Erythroblast (primary cell): Measurements from ENCODE around the gene PRKRA.
"Not testable (repeated sequence)": the region's sequence is repeated elsewhere in the genome, so short reads cannot be mapped to it uniquely, and the experiment has no call there.

Experiments used
- DNase-seq, 2 experiments: peaks; one replicate each; lab custom pipeline; 2025; lab: John Stamatoyannopoulos, UW
- GATA1 ChIP-seq: IDR thresholded peaks from 2 replicates; pipeline ENCODE4 v1.6.1; 2011; ENCODE audit warnings: low read depth, mild to moderate bottlenecking, control low read depth, low read length, moderate library complexity
- POLR2A ChIP-seq: IDR thresholded peaks from 2 replicates; pipeline ENCODE4 v1.6.1; 2011; ENCODE audit warnings: mild to moderate bottlenecking, low read length

The PRKRA gene

DNA sequence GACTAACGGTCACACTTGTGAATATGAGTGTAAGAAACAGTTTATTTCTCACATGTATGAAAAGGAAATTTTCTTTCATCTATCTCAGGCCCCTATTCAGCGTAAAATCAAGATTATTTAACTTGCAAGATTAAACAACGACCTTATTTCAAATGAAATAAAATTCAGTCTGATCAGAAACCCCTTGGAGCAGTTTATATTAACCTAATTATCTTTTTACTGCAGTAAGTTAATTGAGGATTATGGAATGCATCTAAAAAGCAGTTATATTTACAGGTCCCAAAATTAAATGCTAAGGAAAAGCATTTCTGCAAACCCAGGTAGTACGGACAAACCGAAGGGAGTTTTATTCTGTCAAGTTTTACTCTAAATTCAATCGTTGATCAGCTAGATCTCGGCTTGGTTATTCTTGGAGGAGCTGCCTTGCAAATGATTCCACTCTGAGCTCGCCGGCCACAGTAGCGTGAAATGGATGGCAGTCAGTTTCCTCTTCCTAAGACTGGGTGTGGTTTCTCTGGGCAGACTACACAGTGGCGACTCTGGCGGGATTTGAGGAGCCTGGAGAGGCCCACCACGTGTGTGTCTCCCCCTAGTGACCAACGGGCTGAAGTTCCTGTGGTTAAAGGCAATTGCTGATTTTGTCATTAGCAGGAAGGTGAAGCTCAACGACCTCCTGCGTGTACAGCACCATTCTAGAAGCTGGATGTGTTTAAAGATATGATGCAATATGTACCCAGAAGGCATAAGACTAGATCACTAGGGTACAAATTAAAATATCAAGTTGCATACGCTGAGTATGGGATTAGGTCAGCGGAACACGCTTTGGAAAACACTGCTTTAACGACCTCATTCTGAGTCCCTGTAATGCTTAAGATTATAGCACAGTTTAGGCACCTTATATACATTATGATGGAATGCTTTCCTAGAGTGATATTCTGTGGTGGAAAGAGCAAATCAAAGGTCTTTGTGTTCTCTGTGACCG is 36.4 kb downstream of the PRKRA start:
- TF ChIP-seq POLR2A (no peak), GATA1 (no peak)
- DNase-seq, result peak; percentile 89 to 92

DNA sequence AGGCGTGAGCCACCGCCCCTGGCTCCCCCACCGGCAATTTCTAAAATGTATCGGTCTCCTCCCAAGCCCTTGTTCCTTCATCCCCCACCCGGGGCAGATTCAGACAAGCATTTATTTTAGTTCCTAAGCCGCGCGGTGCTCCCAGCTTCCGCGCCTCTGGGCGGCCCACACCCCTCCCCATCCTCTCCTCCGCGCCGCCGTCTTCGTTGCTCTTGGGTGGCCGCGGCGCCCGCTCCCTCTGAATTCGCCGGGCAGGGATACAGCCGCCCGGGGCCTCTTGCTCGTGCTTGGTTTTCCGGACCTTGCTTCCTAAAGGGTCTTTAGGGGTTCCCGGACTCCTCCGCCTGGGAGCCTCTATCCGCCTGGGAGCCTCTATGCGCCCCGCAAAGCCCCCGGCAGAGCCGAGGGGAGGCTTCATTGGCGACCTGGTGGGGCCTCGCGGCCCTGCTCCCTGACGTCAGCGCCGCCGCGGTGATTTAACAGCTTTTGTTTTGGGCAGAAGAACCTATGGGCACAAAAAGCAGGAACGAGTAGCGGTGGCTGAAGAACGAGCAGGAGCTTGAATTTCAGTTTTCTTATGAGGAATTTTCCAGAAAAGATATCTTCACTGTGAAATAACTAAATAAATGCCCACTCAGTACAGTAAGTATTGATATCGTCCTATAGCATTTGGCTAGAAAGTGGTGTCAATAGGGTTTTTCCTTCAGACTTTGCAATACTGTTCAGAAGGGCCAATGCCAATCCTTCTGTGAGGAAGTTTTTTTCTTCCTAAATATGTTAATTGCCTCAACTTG is 37.3 kb downstream of the PRKRA start:
- peak; percentile 72 to 74 for DNase-seq
- TF ChIP-seq POLR2A (peak; percentile 36), GATA1 (no peak)

DNA sequence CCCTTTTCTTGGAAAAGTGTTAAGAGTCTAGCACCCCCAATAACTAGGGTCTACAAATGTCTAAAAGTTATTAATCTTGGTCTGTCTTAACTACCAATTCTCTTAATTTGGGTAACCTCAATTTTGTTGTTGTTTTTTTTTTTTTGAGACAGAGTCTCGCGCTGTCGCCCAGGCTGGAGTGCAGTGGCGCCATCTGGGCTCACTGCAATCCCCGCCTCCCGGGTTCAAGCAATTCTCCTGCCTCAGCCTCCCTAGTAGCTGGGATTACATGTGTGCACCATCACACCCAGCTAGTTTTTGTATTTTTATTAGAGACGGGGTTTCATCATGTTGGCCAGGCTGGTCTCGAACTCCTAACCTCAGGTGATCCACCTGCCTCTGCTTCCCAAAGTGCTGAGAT is 38.5 kb downstream of the PRKRA start:
- DNase-seq, result not testable (repeated sequence)

DNA sequence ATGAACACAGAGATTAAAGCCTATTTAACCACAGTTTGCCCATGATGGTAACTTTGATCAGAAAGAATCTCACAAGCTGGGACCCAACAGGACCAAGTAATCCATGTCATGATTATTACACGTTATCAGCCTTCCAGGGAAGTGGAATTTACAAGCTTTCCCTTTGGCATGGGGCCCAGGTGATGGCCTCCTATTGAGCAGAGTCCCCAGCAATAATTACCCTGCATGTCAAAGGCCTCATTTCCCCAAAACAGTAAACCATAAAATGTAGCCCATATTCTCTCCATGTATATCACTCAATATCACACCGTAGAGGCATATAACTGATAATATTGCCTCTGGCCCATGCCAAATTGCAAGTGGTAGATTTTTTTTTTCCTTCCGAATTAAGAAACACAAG is 38.9 kb downstream of the PRKRA start:
- DNase-seq, result no peak
- no peak for TF ChIP-seq GATA1
- TF ChIP-seq POLR2A, result no peak

DNA sequence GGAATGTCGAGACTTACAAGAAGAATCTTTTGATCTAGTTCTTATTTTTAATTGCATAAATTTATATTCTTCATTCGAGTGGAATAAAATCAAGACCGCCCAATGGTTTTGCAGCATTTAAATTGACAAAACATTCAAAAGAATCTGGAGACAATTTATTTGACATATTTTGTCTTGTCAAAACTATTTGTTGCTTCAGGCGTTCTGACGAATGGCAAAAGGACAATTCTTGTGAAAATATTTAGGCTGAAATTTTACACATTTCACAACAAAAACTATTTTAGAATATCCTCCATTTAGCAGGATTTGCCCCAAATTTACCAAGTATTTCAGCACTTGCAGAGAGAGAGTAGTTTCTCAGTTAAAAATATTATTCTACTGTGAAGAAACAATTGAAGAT is 41.7 kb downstream of the PRKRA start:
- no peak for TF ChIP-seq GATA1
- TF ChIP-seq POLR2A, result no peak
- no peak for DNase-seq

DNA sequence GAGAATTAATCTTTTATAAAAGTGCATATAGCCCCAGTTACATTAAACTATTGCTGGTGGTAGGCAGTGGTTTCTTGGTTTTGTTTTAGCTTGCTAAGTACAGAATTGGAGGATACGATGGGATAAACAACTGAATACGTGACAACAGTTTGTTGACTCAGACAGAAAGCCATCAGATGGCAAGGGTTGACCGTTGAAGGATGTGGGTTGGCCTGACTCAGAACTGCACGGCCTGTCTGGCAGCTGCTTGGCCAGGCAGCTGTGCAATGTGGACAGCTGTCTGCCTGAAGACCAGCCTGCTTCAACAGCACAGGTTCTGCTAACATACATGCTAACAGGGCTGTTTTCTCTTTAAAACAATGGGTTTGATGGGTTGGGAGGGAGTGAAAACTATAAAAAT is 46.6 kb downstream of the PRKRA start:
- DNase-seq, result peak in 1 of 2 experiments; percentile 8
- TF ChIP-seq GATA1 (no peak), POLR2A (no peak)

DNA sequence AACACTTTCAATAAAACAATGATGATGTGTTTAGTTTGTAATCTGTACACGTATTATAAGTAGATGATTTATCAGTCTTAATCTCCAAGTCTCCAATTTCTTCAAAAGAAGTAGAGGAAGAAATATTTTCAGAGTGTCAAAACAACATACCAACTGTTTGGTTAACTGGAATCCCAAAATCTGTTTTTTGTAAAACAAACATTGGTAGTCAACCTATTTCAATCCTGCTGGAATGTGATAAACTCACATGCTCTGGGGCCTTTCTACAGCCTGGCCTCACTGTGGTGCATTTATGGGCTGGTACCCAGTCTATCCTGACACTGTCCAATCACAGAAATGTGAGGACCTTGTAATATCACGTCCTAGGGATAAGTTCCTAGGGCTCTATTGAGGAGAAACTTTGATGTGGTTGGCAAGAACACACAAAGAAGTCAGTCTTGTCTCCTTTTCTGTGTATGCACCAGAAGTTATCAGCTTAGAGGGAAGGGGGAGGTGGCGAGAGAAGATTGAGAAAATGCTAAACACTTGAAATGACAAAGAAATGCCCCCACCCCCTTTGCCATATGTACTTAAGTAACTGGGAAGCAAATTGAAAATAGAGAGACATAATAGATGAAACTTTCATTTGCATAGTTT is 47.2 kb downstream of the PRKRA start:
- DNase-seq, result peak in 1 of 2 experiments; percentile 4
- TF ChIP-seq GATA1, result no peak
- no peak for TF ChIP-seq POLR2A

DNA sequence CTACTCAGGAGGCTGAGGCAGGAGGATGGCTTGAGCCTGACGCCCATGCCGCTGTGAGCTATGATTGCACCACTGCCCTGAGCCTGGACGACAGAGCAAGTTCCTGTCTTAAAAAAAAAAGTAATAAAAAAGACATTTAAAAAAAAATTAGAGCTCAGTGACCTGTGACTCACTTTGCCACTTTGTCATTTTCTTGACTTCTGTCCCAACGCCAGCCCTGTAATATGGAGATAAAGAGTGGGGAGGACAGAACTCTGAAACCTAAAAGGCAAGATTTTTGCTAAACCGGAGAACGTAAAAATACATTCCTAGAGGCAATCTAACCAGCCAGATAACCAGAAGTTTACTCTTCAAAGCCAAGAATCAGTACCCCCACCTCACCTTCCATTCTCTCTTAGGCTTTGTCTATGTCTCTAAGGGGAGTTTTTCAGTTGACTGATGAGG is 49.0 kb downstream of the PRKRA start:
- TF ChIP-seq POLR2A (no peak), GATA1 (no peak)
- peak in 1 of 2 experiments; percentile 7 for DNase-seq

DNA sequence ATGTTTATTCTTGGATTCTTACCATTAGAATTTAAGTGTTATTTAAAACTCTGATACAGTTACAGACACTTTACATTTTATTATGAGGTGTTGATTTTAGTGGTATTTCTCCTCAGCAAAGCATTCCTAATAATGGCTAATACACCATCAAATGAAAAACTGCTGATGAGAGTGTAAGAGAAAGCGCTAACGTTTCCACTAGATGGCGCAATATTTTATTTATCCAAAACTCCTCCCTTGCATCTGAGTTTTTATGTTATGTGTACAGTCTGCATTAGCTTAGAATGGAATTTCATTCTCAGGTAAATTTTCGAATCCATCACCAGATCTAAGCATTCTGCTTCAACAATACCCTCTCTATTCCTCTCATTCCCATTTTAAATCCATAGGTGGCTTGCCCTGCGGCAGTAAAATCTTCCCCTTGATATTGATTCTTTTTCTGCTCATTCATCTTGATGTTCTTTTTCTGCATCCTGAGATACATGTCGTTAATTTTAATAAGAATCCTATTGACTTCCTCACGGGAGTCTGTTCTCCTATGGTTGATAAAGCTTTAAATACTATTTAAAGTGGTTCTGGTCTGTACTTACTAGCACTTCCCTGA is 53.9 kb downstream of the PRKRA start:
- peak; percentile 41 to 64 for DNase-seq
- no peak for TF ChIP-seq GATA1
- TF ChIP-seq POLR2A, result no peak

DNA sequence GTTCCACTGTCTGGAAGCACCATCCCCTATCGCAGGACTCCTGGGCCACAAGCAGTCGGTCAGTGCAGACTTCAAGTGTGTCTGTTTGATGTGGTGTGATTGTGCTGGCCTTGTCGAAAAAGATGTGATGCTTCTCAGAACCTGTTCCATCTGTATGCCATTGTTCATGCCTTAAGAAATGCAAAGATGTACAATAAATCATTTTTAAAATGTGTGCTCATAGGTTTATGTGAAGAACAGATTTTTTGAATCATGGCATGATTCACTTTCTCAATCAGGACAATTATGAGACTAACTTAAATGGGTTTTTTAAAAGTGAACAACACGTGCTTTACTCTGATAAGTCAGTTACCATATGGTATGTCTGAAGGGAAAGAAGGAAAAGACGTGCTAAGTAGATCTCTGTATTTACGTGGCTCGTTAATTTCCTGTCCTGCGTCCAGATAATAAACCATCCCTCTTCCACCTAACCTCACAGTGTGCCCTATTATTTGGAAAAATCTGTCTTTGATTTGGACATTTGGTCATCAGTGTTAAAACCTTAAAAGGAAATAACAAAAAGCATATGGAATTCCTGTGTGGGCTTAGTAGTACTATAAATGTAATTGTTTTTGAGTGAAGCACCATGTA is 54.9 kb downstream of the PRKRA start:
- TF ChIP-seq POLR2A (no peak), GATA1 (no peak)
- no peak for DNase-seq

DNA sequence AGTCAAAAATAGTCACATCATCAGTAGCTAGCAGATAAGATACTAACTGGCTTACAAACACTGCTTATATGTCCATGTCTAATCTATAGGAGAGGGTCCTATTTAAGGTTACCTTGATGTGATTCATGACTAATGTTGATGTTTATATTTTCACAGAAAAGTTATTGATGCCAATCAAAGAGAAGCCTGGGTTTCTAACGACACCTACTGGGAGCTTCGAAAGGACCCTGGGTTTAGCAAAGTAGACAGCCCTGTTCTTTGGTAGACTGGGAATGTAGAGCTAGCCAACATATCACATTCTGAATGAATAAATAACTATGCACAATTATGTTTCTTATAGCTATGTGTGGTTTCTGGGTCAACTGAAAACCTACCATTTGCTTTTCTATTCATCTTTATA is 55.7 kb downstream of the PRKRA start:
- no peak for DNase-seq
- TF ChIP-seq GATA1, result no peak
- TF ChIP-seq POLR2A, result no peak

DNA sequence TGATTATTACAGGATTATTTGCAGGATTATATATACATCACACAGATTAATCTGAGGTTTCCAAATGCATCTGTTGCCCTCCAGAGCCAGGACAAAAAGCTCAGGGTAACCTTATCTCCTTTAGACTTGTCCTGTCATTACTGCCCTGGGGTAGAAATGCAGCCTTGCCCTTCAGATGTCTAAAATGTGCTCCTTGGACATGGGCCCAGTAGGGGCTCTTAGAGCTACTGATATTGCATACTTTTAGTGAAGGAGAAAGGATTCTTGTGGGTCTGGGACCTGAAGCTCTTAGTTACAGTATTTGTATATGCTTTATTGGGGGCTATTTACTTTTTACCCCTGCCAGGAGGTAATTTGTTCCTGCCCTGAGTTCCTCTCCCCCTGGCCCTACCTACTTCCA is 56.1 kb downstream of the PRKRA start:
- no peak for TF ChIP-seq POLR2A
- TF ChIP-seq GATA1, result no peak
- DNase-seq, result no peak

DNA sequence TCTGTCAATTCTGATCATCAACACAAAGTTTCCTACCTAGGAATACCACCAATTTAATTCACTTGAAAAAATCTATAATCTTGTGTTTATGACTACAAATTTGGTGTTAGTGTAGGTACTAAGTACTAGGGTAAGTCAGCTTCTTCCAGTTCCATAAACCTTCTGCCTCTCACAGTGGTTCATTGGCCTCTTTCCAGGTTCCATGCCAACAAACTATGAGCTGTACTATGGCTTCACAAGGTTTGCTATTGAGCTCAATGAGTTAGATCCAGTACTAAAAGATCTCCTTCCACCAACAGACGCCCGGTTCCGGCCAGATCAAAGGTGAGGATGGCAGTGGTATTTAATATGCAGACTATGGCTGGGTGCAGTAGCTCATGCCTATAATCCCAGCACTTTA is 58.8 kb downstream of the PRKRA start:
- DNase-seq, result no peak
- no peak for TF ChIP-seq POLR2A
- TF ChIP-seq GATA1, result no peak
